Measurements from ENCODE around the gene MDM2.

GRCh38 chr12:68784015-68784414 lies 24.0 kb upstream of the MDM2 start:
- TF ChIP-seq POLR2AphosphoS5 (IDR thresholded peaks at IDR 0.05; ENCODE audit: borderline replicate concordance, low read depth, low read length) (no peak), EZH2 (IDR thresholded peaks at IDR 0.05) (no peak), FOXP2 (optimal IDR thresholded peaks at IDR 0.05; ENCODE audit: control extremely low read depth, extremely low read length, insufficient read depth) (no peak)
